ENCODE results near the gene SMIM36. TPM values are rescaled to one million over a fixed set of nuclear protein-coding genes. Genes with fewer than 3 reads are reported as not detected.
"Not testable (repeated sequence)": the region's sequence is repeated elsewhere in the genome, so short reads cannot be mapped to it uniquely, and the experiment has no call there.

Gene SMIM36
- total RNA-seq, 1 donor: under 0.01 TPM

DNA sequence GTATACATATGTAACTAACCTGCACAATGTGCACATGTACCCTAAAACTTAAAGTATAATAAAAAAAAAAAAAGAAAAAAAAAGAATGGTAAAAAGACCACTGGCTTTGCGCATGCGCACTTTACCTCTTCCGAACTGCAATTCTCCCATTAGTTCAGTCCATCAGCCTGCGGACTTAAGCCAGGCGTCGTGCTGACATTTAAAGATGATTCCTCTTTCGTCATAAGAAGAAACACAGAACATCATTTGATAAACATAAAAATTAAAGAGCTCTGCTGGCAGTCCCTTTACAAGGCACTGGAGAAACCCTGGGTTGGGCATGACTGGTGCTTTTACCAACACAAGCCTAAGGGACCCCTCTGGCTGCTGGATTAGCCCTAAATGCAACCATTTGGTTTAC is 3.6 kb downstream of the SMIM36 start:
- DNase-seq (ENCODE audit: low read depth in 2 of 3, low spot score in 2 of 3): not testable (repeated sequence)

DNA sequence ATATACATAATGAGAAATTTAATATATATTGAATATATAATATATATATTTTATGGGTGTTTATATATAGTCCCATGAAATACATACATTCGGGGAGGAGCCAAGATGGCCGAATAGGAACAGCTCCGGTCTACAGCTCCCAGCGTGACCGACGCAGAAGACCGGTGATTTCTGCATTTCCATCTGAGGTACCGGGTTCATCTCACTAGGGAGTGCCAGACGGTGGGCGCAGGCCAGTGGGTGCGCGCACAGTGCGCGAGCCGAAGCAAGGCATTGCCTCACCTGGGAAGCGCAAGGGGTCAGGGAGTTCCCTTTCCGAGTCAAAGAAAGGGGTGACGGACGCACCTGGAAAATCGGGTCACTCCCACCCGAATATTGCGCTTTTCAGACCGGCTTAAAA is 9.6 kb downstream of the SMIM36 start:
- not testable (repeated sequence) for DNase-seq (ENCODE audit: low read depth in 2 of 3, low spot score in 2 of 3)

DNA sequence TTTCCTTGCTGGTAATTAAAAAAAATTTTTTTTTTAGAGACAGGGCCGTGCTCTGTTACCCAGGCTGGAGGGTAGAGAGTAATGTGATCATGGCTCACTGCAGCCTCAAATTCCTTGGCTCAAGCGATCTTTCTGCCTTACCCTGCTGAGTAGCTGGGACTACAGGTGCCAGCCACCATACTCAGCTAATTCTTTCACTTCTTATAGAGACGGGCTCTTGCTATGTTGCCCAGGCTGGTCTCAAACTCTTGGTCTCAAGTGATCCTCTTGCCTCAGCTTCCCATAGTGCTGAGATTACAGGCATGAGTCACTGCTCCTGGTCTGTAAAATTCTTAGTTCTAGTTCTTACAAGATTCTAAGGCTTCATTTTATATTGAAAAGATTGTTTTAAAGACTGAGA is 11.1 kb downstream of the SMIM36 start:
- no peak for DNase-seq (ENCODE audit: low read depth in 2 of 3, low spot score in 2 of 3)

DNA sequence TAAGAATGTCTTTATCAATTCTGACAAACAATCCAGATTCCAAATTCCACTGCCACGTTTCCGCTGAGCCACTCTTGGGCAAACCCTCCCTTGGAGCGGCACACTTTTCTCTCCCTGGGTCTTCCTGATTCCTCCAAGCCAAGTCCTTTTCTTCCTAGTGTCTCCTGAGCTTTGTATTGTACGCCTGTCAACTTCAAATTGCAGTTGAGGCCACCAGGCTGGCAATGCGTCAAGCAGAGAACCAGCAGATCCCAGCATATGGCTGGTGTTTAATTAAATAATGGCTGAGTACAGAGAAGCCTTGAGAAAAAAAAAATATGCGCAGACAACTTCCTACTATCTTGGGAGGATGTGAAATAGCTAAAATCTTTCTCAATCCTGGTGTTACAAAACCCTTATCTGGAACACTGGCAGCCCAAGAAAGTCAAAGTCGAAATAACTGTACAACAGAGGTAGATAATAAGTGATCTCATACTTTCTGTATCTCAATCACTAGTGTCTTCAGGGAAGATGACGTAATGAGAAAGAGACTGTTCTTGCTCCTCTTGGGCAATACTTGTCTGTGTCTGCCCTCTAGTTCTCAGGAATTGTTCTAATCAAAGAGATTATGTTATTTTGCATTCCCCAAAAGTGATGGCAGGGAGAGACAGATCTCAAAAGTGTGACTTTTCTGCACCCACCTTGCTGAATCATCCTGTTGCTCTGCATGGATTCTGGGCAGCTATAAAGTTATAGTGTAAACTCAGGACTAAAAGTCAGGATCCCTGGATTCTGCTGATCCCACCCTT is 15.0 kb downstream of the SMIM36 start:
- peak in 1 of 3 donors; percentile 7 for DNase-seq (ENCODE audit: low read depth in 2 of 3, low spot score in 2 of 3)

DNA sequence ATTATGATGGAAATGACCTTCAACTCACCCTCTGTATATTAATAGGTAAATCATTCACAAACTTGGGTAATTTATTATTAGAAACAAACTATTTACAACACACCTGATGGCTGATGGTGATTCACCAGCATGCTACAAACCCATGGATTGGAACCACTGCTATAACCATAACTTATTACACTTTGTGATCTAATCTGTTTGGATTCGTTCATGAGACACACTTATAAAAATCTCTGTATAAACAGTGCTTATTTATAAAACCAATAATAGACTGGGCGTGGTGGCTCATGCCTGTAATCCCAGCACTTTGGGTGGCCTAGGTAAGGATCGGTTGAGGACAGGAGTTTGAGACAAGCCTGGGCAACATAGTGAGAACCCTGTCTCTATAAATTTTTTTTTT is 16.0 kb downstream of the SMIM36 start:
- no peak for DNase-seq (ENCODE audit: low read depth in 2 of 3, low spot score in 2 of 3)

DNA sequence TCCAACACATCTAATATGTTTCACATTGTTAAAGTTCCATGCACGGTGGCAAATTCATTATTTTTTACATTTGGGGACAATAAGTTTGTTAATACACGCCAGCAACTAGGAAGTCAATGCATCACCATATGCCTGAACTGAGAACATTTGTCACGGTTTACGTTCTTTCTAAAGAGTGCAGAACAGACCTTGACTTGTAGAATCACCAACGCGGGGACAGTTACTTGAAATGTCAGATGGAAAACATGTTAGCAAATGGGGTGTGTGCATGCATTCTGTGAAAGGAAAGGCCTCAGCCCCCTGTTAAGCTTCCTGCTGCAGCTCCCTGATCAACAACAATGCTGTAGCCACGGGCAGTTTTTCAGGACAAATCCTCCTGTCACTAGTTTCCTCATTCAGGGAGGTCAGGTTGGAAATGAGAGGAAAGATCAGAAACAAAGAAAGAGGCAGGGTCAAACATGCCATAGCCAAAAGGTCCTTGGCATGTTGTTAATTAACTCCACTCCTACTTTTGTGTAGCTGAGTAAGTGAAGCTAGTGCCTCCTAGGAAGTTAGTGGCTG is 18.4 kb downstream of the SMIM36 start:
- no peak for DNase-seq (ENCODE audit: low read depth in 2 of 3, low spot score in 2 of 3)

DNA sequence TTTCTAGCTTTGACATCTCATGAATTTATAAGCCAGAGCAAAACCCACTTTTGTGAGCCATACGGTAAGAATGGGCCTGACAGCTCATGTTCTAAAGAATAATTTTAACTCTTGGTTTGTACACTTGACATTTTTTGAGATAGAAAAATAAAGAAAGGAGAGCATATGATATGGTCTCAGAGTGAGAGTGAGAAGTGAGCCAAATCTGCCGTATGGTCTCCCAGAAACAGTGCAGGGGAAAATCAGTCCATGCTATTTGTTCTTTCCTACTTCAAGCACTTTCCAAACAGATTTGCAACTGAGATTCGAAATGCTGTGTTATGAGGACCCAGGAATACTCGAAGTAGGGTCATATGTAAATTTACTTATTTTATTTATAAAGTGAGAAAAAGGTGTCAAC is 20.9 kb downstream of the SMIM36 start:
- no peak for DNase-seq (ENCODE audit: low read depth in 2 of 3, low spot score in 2 of 3)

DNA sequence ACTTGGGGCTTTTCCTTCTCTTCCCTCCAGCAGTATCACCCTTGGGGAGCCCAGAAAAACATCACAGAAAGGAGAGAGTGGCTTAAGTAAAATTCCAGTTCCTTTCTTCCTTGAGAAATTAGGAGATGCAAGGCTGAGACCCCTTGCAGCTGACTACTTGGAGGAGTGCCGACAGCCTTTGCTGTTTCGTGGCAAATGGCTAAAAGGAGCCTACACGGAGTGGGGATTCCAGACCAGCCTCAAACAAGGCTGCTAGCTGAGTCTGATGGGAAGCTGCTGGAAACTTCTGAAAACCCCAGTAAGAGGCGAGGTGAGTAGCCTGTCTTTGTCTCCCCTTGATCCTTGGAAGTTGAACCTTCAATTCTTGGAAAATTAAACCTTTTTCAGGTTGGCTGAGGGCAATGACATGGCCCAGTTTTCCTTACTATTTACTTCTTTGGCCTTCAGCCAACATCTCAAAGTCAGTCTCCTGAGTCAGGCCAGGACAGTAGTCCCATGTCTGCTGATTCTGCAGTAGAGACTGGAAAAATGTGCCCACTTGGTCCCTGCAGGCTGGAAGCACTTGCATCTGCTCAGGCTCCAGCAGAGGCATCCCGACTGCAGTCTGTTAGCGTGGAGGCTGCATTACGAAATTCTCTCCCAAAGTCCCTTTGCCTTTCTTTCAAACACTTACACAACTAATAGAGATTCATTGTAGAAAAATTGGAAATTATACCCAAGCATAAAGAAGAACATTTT is 23.4 kb downstream of the SMIM36 start:
- DNase-seq (ENCODE audit: low read depth in 2 of 3, low spot score in 2 of 3): no peak

DNA sequence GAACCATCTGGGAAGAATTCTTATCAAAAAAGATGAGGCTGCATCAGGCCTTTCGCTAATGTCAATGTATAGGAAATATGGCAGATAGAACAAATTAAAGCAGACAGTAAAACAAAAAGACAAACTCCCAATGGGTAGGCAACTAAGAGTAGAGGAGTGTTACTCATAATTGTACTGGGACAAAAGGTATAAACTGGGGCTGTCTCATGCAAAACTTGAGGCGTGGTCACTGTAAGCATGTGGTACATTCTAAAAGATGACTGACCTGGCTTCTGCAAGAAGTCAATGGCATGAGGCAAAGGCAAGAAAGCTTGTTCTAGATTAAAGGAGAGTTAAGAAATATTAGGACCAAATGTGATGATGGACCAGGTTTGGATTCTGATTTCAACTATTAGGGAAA is 26.7 kb downstream of the SMIM36 start:
- no peak for DNase-seq (ENCODE audit: low read depth in 2 of 3, low spot score in 2 of 3)

DNA sequence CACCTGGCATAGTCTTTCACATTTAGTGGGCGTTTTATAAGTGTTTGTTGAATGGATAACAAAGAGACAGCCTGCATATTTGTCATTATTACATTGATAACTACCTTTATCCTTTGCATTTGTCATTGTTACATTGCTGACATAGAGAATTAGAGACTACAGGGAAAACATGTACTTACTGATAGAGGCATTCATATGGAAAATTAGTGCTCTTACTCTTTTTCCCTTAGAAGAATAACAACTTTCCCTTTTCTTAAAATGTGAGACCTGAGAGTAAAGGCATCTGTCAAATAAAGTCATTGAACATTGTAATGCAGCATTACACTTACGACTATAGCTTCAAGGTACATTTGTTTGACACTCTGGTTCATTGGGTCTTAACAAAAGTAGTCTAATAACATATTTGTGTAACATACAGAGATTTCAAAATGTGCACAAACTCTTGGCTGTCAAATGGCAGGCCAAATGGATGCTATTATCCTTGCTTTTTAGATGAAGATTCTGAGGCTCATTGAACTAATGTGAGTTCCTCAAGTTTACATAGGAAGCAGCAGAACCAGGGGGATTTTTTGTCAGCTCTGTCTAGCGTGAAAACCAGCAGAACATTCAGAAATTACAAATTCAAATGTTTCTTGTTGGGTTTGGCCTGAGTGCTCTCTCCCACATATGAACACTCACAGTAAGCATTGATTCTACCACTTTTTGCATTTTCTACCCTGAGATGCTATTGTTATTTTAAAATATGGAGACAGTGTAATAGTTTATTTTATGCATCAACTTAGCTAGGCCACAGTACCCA is 28.5 kb downstream of the SMIM36 start:
- no peak for DNase-seq (ENCODE audit: low read depth in 2 of 3, low spot score in 2 of 3)

DNA sequence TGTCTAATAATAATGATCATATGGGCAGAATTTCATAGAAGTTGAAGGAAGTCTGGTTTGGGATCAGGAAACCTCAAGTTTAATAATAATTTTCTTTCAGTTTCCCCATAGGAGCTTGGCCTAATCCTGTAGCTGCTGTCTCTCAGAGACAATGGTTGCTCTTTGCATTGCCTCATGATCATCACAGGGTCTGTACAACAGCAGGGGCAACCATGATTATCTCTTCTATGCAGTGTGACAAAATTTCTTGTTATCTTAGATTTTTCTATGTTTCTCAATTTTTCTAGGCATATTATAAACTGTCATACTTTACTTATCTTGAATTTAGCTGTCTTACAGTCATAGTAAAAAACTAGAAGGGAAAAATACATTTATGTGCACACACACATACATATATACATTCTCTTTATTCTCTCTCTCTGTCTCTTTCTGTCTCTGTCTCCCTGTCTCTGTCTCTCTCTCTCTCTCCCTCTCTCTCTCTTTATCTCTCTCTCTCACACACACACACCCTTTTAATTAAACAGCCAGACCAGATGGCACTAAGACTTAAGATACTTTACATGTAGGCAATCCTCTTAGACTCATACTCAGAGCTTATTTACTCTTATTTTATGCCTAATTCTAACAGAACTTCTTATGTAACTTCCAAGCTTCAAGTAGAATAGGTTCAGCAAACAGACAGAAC is 30.5 kb downstream of the SMIM36 start:
- DNase-seq (ENCODE audit: low read depth in 2 of 3, low spot score in 2 of 3): no peak

DNA sequence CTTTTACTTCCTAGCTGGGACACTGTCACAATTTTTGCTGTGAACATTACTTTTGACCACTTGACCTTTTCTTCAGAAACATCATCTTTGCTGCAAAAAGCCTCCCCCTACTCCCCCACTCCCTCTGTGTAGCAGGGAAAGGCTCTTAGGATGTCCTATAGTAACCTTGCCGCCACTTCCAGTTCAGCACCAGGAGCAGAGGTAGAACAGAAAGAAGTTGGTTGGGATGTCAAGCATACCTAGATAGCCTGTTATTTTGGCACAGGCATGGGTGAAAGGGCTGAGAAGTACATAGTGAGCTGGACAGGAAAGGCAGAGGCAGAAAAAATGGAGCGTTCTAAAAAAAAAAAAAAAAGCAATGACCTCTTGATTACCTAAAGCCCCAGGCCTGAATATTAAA is 31.3 kb downstream of the SMIM36 start:
- DNase-seq (ENCODE audit: low read depth in 2 of 3, low spot score in 2 of 3): no peak

DNA sequence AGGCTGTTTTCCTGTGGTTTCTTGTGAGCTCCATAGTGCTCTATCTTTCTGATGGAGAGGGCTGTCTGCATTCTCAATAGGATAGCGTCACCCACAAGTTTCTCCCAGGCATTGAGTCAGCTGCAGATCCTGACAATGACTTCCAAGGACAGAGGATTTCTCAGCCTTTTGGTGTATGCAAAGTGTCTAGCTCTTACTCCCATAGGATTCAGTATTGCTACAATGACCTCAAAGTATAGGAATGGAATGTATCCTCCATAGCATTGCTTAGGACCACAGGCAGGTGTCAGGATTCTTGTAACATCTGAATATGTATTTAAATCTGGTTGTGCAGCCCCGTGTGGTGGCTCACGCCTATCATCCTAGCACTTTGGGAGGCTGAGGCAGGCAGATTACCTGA is 32.3 kb downstream of the SMIM36 start:
- DNase-seq (ENCODE audit: low read depth in 2 of 3, low spot score in 2 of 3): no peak

DNA sequence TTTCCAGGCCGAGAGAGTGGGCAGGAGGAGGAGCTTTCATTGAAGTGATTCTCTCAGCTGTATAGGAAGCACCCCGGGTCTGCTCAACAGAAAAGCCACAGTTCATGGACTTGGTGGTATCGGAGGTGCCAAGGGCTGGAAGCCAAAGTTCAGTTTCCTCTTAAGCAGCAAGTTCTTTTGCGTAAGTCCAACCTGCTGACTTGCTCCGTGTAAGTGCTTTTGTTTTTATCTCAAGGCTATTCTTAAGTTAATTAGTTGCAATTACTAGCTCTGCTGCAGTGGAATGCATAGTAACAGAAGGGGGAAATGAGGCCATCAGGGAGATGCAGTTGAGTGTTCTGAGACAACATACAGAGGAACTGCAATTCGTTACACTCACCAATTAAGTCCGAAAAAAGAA is 44.6 kb downstream of the SMIM36 start:
- no peak for DNase-seq (ENCODE audit: low read depth in 2 of 3, low spot score in 2 of 3)

DNA sequence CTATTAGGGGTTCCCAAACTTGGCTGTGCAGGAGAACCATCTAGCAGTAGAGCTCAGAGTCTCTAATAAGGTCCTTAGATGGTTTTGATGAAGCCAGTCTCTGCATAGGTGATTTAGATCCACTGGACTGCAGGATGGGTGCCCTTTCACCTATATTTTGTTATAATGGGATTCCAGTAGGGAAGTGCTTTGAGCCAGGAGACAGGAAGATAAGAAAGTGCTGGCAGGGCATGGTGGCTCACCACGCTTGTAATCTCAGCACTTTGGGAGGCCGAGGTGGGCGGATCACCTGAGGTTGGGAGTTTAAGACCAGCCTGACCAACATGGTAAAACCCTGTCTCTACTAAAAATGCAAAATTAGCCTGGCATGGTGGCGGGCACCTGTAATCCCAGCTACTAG is 45.5 kb downstream of the SMIM36 start:
- not testable (repeated sequence) for DNase-seq (ENCODE audit: low read depth in 2 of 3, low spot score in 2 of 3)

DNA sequence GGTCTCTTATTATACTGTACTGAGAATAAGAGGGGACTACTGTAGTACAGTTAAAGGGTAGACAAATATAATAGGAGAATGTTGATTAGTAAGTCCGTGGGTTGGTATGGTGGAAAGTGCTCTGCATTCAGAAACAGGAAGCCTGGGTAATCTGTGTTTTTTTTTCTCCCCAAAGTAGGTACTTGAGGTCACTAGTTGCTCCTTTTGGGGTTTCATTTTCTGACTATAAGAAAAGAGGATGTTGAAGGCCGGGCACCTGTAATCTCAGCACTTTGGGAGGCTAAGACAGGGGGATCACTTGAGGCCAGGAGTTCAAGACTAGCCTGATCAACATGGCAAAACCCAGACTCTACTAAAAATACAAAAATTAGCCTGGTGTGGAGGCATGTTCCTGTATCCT is 47.7 kb downstream of the SMIM36 start:
- peak in 1 of 3 donors; percentile 41 for DNase-seq (ENCODE audit: low read depth in 2 of 3, low spot score in 2 of 3)

DNA sequence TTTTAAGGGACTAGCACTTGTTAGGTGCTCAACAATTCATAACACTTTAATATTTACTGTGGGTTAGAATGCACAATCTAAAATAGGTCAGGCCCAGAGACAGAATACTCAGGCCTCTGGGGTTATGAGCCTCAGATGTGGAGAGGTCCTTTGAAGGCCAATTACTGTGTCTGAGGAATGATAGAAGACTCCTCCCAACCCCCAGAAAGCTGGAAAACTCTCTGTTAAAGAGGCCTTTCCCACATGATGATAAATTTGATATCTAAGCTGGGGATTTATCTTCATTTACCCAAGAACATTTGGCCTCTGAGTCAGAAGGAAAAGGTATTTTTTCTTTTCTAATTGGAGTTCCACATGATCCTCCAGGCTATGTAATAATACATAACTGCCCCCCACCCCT is 48.5 kb downstream of the SMIM36 start:
- no peak for DNase-seq (ENCODE audit: low read depth in 2 of 3, low spot score in 2 of 3)

DNA sequence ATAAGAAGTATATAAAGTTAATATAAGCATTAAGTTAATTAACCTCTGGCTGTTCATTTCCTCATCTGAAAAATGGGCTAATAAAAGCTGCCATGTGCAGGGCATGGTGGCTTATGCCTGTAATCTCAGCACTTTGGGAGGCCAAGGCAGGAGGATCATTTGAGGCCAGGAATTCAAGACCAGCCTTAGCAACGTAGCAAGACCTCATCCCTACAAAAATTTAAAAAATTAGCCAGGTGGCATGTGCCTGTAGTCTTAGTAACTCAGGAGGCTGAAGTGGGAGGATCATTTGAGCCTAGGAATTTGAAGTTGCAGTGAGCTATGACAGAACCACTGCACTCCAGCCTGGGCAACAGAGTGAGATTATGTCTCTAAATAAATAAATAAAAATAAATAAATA is 49.0 kb downstream of the SMIM36 start:
- no peak for DNase-seq (ENCODE audit: low read depth in 2 of 3, low spot score in 2 of 3)

DNA sequence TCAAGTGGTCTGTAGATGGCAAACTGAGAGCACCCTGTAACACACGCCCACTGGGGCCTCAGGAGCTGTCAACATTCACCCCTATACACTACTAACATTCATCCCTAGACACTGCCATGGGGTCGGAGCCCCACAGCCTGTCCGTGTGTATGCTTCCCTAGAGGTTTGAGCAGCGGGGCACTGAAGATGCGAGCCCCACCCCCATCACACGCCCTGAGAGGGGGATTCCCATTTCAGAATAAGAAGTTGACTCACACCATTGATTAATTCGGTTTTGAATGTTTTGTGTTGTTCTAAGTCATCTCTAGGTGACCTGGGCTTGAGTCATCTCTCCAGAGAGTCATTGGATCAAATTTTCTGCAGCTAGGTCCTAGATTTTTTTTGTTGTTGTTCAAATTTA is 52.3 kb downstream of the SMIM36 start:
- peak in 1 of 3 donors; percentile 5 for DNase-seq (ENCODE audit: low read depth in 2 of 3, low spot score in 2 of 3)

DNA sequence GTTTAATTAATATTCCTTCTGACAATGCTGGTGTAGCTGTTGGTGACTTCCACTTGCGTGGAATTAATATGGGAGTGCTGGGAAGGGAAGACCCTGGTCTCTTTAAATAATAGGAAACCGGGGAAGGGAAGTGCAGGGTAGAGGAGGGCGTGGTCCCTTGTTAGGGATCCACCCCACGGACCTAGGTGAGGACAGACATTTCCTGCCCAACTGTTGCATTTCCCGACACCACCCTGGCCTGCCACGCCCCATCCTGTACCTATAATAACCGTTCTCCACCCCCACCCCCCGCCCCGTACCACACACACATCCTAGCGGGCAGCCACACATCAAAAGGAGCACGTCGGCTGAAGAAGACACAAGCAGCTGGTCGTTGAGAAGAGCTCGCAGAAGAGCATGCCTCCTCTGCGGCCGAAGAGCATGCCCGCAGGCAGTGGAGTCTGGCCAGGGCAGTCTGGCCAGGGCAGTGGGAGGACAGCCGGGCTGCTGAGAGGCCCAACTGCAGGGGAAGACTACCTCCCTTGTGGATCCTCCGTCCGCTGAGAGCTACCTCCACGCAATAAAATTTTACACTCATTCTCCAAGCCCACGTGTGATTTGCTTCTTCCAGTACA is 52.9 kb downstream of the SMIM36 start:
- no peak for DNase-seq (ENCODE audit: low read depth in 2 of 3, low spot score in 2 of 3)

Data from hematopoietic multipotent progenitor cell (in vitro differentiated cells).